SJCRH30 (cell line): ENCODE measurements around the gene UNC13B. TPM values are rescaled to one million over a fixed set of nuclear protein-coding genes. Genes with fewer than 3 reads are reported as not detected.
A peak's percentile ranks its signal among the peaks of the same experiment; 100 is the strongest.
"Not testable (repeated sequence)": the region's sequence is repeated elsewhere in the genome, so short reads cannot be mapped to it uniquely, and the experiment has no call there.

Experiments used
- DNase-seq, 2 experiments: peaks; one replicate each; pipeline ENCODE4 v3.0.0-alpha.2; 2015 to 2020
- H3K27ac ChIP-seq: fragments of 250-450 bp; sonication (Bioruptor Pico); 2 replicates; pipeline ENCODE4 v1.5.1; 2020; ENCODE audit warnings: mild to moderate bottlenecking, moderate library complexity
- H3K27me3 ChIP-seq: fragments of 250-450 bp; sonication (Bioruptor Pico); 2 replicates; pipeline ENCODE4 v1.5.1; 2020; ENCODE audit warnings: mild to moderate bottlenecking, moderate library complexity
- H3K36me3 ChIP-seq: fragments of 250-450 bp; sonication (Bioruptor Pico); 2 replicates; pipeline ENCODE4 v1.5.1; 2020; ENCODE audit warnings: mild to moderate bottlenecking, moderate library complexity
- H3K4me1 ChIP-seq: fragments of 250-450 bp; sonication (Bioruptor Pico); 2 replicates; pipeline ENCODE4 v1.5.1; 2020; ENCODE audit warnings: mild to moderate bottlenecking, moderate library complexity
- H3K4me3 ChIP-seq: fragments of 250-450 bp; sonication (Bioruptor Pico); 2 replicates; pipeline ENCODE4 v1.5.1; 2020; ENCODE audit warnings: mild to moderate bottlenecking, moderate library complexity
- H3K9me3 ChIP-seq: fragments of 250-450 bp; sonication (Bioruptor Pico); replicated peaks from 2 replicates; pipeline ENCODE4 v1.5.1; 2020; ENCODE audit warnings: mild to moderate bottlenecking, moderate library complexity
- total RNA-seq: library from RNA; depleted of rRNA; stranded (reverse); fragments of >200 nt; shearing (Covaris generic); gene quantifications from 2 replicates; pipeline ENCODE4 v1.2.3, GENCODE V29; 2014

UNC13B gene
- total RNA-seq, 1 experiment from 2014 or later = 2.0 TPM

DNA sequence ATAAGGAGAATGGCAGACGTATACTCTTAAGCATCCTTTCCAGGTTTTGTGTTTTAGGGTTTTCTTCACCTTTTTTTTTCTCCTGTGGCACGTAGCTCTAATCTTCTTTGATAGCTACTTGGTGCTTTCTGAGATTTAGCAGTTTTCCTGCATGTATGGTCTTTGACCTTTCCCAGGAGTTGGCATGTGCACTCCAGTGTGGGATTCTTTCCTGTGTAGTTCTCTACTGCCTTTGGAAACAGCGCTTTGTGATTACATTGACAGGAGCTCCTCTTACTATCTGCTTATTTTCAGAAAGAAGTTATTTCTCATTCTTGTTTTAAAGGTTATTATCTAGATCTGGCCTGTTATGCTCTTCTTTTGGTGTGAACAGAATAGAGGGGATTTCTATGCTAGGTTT, 65.5 kb downstream of the UNC13B start:
- H3K9me3 ChIP-seq = no peaks in the 10 kb centered on the region
- H3K4me3 ChIP-seq = no peak overlapping the region
- H3K36me3 ChIP-seq = no peaks in the 10 kb centered on the region
- DNase-seq = no peak
- H3K27me3 ChIP-seq = no peaks in the 10 kb centered on the region
- H3K27ac ChIP-seq = no peak overlapping the region
- no peaks in the 10 kb centered on the region for H3K4me1 ChIP-seq

DNA sequence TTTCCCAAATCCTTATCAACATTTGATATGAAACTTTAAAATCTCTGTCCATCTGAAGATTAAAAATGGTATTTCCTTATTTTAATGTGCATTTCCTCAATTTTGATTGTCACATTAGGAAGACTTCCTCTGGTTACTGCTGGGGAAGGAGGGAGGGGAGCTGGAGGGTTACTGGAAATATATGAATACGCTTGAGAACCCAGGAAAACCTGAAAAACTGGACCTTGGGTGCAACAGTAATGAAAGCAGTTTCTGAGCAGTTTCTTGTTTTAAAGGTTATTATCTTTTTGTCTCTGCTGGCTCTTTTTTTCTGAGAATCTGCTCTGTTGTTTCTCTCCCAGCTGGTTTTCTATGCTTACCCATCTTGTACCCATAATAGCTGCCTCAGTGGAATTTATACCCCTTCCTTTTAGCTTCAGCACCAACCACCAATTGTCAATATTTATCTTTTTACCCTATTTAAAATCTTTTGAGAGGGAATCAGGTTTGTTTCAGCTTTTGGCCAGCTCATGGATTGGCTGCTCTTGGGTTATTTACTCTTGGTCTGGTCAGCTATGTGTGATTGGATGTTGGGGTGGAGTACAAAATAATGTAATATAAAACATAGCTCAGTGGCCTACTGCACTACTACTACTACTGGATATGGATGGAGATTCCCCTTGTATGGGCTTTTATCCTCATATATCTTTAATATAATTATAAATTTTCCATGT, 67.4 kb downstream of the UNC13B start:
- Histone ChIP-seq H3K9me3 (no peaks in the 10 kb centered on the region), H3K27me3 (no peaks in the 10 kb centered on the region), H3K4me1 (no peaks in the 10 kb centered on the region), H3K4me3 (no peak overlapping the region), H3K36me3 (no peaks in the 10 kb centered on the region), H3K27ac (no peak overlapping the region)
- no peak for DNase-seq

DNA sequence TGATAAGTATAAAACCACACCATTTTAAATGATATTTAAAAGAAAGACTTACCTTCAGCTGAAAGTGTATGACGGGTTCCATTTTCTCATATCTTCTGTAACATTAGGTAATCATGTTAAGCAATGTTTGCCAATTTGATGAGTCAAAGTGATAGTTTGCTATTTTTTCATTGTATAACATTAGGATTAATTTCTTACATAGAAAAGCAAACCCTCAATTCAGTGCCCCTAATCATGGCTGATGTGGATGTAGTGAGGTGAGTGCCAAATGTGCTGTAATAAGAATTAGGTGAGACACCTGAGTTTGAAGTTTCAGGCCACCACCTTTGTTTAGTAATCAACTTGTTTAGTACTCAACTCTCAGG, 68.0 kb downstream of the UNC13B start:
- Histone ChIP-seq H3K4me3 (no peak overlapping the region), H3K4me1 (no peaks in the 10 kb centered on the region), H3K36me3 (no peaks in the 10 kb centered on the region), H3K27me3 (no peaks in the 10 kb centered on the region), H3K9me3 (no peaks in the 10 kb centered on the region), H3K27ac (no peak overlapping the region)
- DNase-seq = no peak

DNA sequence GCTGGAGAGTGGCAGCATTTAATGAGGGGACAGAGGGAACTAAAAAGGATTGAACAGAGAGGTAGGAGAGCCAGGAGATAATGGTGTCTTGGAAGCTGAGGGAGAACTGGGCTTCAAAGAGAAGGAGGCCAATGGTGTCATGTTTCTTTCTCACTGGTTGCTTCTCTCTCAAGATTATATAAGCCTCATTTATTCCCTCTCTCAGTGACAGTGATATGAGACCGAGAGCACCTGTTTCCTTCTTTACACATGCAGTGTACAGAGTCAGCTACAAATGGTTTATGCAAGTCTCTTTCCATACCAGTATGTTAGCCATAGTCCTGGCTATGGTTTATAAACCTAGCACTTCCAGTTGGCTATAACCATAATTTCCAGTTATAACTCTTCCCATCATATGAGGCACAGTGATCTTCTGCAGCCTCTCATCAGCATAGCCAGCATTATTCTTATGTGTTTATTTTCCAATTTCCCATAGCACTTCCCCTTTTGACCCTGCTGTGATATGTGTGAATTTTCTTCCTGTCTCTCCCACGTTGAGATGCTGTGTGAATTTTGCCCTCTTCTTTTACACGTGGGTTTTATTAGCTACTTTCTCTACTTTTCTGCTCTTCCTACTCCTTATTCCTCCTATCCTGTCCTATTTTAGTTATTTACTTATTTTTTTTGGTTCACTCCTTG, 71.2 kb downstream of the UNC13B start:
- DNase-seq = peak in 1 of 2 experiments; percentile 22
- Histone ChIP-seq H3K27me3 (no peaks in the 10 kb centered on the region), H3K9me3 (no peaks in the 10 kb centered on the region), H3K4me1 (no peaks in the 10 kb centered on the region), H3K4me3 (no peak overlapping the region), H3K27ac (no peak overlapping the region), H3K36me3 (no peaks in the 10 kb centered on the region)

DNA sequence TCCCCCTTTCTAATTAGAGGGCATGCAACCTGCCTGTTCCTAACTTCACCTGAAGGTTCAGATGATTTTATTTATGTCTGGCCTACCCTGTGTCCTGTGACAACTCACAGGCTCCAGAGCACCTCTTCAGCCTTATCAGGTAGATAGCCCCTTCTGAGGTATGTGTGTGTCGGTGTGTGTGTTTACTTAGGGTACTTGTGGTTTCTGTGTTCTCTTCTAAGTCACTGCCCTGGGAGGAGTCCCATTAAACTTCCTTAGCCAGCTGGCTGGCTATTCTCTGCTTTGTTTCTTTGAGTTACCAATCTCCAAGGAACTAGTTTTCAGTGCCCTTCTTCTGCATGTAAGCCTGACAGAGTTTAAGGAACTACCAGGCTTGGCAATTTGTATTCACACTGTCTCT, 74.9 kb downstream of the UNC13B start:
- Histone ChIP-seq H3K9me3 (no peaks in the 10 kb centered on the region), H3K27me3 (no peaks in the 10 kb centered on the region), H3K27ac (no peak overlapping the region), H3K36me3 (no peaks in the 10 kb centered on the region), H3K4me1 (no peaks in the 10 kb centered on the region), H3K4me3 (no peak overlapping the region)
- DNase-seq = no peak

DNA sequence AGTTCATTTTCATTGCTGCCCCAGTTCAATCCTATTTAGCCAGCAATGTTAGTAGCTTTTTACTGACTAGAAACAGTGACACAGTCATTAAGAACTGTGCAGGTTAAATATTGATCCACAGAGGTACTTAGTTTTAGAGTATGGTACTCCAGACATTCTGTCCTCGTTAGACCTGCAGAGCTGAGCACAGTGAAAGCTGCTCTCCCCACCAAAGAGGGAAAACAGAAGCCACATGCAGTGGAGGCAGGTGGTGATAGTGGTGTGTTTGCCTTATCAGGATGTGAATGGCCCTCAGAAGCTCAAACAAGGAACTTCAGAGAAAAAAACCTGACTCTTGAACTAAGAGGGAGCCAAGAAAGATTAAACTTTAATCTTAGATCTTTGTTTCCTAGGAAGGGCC, 75.5 kb downstream of the UNC13B start:
- no peak overlapping the region for H3K4me3 ChIP-seq
- H3K27me3 ChIP-seq = no peaks in the 10 kb centered on the region
- no peak overlapping the region for H3K27ac ChIP-seq
- H3K4me1 ChIP-seq = no peaks in the 10 kb centered on the region
- DNase-seq = no peak
- no peaks in the 10 kb centered on the region for H3K9me3 ChIP-seq
- H3K36me3 ChIP-seq = no peaks in the 10 kb centered on the region

DNA sequence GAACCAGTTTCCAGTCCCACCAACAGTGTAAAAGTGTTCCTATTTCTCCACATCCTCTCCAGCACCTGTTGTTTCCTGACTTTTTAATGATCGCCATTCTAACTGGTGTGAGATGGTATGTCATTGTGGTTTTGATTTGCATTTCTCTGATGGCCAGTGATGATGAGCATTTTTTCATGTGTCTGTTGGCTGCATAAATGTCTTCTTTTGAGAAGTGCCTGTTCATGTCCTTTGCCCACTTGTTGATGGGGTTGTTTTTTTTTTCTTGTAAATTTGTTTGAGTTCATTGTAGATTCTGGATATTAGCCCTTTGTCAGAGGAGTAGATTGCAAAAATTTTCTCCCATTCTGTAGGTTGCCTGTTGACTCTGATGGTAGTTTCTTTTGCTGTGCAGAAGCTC, 84.1 kb downstream of the UNC13B start:
- H3K4me3 ChIP-seq, DNase-seq, H3K9me3 ChIP-seq, H3K27ac ChIP-seq, H3K27me3 ChIP-seq, H3K4me1 ChIP-seq, H3K36me3 ChIP-seq: not testable (repeated sequence)

DNA sequence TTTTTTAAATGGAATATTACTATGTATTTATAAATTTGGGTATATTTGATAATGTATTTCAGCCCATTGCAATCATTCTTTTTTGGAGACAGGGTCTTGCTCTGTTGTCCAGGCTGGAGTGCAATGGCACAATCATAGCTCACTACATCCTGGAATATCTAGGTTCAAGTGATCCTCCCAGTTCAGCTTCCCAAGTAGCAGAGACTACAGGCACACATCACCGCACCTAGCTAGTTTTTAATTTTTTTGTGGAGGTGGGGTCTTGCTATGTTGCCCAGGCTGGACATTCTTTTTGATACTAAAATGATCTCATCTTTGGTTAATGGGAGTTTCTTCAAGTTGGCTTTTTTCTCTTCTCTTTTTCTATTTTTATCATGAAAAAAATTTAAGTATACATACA, 91.3 kb downstream of the UNC13B start:
- Histone ChIP-seq H3K4me3 (no peak overlapping the region), H3K36me3 (no peaks in the 10 kb centered on the region), H3K4me1 (no peaks in the 10 kb centered on the region), H3K9me3 (no peaks in the 10 kb centered on the region), H3K27me3 (no peaks in the 10 kb centered on the region), H3K27ac (no peak overlapping the region)
- no peak for DNase-seq

DNA sequence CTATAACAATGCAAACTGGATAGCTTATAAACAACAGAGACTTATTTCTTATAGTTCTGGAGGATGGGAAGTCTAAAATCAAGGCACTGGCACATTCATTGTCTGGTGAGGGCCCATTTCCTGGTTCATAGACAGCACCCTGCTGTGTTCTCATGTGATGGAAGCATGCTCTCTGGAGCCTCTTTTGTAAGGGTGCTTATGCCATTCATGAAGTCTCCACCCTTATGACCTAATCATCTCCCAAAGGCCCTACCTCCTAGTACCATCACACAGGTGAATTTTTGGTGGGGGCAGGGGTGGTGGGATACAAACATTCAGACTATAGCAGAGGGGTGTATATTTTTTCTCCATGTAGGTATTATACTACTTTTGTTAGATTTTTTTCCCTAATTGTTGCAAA, 92.4 kb downstream of the UNC13B start:
- Histone ChIP-seq H3K27ac (no peak overlapping the region), H3K4me1 (no peaks in the 10 kb centered on the region), H3K4me3 (no peak overlapping the region), H3K36me3 (no peaks in the 10 kb centered on the region), H3K9me3 (no peaks in the 10 kb centered on the region), H3K27me3 (no peaks in the 10 kb centered on the region)
- no peak for DNase-seq

DNA sequence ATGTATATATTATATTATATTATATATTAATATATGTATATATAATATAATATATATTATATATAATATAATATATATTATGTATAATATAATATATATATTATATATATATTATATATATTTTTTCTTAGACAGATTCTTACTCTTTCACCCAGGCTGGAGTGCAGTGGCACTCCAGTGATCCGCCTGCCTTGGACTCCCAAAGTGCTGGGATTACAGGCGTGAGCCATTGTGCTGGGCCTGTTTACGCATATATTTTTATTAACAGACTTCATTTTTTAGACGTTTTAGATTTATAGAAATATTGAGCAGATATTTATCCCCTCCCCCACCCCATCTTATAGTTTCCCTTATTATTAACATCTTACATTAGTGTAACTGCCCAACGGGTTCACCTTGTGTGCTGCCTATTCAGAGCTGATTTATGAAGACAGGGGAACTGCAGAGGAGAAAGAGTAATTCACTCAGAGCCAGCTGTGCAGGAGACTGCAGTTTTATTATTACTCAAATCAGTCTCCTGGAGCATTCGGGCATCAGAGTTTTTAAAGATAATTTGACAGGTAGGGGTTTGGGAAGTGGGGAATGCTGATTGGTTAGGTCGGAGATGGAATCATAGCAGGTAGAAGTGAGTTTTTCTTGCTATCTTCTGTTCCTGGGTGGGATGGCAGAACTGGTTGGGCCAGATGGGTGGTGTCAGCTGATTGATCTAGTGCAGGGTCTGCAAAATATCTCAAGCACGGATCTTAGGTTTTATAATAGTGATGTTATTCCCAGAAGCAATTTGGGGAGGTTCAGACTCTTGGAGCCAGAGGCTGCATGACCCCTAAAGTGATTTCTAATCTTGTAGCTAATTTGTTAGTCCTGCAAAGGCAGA, 93.4 kb downstream of the UNC13B start:
- H3K27me3 ChIP-seq = no peaks in the 10 kb centered on the region

DNA sequence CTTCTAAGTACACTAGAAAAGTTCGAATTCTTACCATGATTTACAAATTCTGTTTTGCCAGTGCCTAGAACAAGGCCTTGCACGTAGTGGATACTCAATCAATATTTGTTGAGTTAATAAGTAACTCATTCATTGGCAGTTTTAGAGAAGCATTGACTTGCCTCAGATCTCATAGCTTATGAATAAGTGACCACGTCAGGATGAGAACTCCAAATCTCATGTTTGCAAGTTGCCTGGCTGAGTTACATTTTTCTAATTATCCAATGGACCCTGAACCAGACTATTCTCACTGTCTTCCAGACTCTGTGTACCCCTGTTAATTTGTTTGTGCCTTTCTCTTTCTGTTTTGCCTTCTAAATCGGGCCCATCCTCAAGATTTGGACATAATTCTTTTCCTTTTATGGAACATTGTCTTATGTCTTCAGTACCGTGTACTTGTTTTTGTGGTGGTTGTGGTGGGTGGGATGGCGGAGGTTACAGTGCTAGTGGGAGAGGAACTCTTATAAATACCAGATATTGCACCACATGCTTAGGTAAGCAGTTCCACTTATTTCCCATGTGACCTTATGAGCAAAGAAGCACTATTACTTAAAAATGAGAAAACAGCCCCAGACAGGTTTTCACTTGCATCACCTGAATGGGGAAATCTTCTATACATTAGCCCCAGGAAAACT, 96.3 kb downstream of the UNC13B start:
- Histone ChIP-seq H3K4me3 (no peak overlapping the region), H3K36me3 (no peaks in the 10 kb centered on the region), H3K27me3 (no peaks in the 10 kb centered on the region), H3K9me3 (no peaks in the 10 kb centered on the region), H3K4me1 (no peaks in the 10 kb centered on the region), H3K27ac (no peak overlapping the region)
- no peak for DNase-seq

More for the DNA sequence above, 93.4 kb downstream of the UNC13B start:
- Histone ChIP-seq H3K27ac (no peak overlapping the region), H3K9me3 (no peaks in the 10 kb centered on the region), H3K4me1 (no peaks in the 10 kb centered on the region), H3K4me3 (no peak overlapping the region), H3K36me3 (no peaks in the 10 kb centered on the region)
- DNase-seq = no peak

DNA sequence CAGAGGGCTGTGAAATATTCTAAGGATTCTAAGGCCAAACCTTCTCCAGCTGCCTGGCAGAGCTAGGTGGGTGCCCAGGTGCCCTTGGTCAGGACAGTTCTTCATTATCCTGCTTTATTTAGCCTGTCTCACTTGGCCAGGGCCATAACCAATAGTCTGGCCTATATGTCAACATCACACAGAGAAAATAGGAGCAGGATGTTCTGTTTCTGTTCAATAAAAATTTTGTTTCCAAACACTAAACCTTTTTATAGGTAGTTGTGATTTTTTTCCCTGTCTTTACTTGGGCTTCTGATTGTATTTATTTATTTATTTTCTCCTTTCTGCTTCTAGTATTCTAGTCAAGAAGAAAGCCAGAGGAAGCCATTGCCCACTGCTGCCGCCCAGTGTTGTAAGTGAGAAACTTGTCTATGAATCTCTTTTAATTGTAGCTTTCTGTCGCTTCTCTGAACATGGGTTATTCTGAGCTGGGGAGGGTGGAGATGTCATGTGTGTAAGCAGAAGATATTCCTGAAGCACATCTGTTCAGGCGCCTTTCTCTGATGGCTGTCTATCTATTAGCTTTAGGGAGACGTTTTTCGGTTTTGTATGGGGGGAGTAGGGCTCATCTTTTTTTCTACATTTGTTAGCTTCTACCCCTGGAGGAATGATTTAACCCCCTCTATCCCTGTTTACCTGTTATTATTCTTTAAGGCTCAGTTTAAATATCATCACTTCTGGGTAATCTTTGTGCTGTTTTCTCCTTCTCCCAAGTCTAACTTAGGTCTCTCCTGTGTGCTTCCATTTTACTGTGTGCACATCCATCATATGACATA, 97.1 kb downstream of the UNC13B start:
- no peak overlapping the region for H3K4me3 ChIP-seq
- no peaks in the 10 kb centered on the region for H3K36me3 ChIP-seq
- peak; percentile 46 to 64 for DNase-seq

DNA sequence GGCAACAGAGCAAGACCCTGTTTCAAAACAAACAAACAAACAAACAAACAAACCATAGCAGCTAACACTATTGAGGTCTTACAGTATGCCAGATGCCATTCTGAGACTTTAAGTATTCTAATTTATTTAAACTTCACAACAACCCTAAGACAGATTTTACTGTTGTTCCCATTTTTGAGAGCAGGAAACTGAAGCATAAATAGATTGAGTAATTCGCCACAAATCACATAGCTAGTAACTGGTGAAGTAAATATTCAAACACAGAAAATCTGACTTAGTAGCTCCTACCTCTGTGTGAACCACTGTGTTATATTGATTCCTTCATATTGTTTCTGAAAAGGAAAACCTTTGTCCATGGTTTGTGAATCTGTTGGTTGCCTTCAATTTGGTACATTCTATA, 98.4 kb downstream of the UNC13B start:
- no peaks in the 10 kb centered on the region for H3K4me1 ChIP-seq
- H3K27me3 ChIP-seq = no peaks in the 10 kb centered on the region
- H3K9me3 ChIP-seq = no peaks in the 10 kb centered on the region
- no peak overlapping the region for H3K4me3 ChIP-seq
- H3K27ac ChIP-seq = no peak overlapping the region
- H3K36me3 ChIP-seq = no peaks in the 10 kb centered on the region
- no peak for DNase-seq

More for the DNA sequence above, 97.1 kb downstream of the UNC13B start:
- H3K4me1 ChIP-seq = no peaks in the 10 kb centered on the region
- H3K27ac ChIP-seq = no peak overlapping the region
- H3K9me3 ChIP-seq = no peaks in the 10 kb centered on the region
- H3K27me3 ChIP-seq = no peaks in the 10 kb centered on the region

DNA sequence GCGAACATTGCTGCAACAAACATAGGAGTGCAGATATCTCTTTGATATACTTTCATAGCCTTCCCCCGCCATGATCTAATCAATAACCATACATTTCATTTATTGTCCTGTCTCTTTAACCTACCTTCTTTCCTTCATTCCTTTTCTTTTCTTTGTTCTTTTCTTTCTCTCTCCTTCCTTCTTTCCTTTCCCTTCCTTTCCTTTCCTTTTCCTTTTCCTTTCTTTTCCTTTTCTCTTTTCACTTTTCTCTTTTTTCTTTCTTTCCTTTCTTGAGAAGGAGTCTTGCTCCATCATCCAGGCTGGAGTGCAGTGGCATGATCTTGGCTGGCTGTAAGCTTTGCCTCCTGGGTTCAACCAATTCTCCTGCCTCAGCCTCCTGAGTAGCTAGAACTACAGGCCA, 100.3 kb downstream of the UNC13B start:
- H3K27ac ChIP-seq = no peak overlapping the region
- no peak for DNase-seq
- no peaks in the 10 kb centered on the region for H3K4me1 ChIP-seq
- no peak overlapping the region for H3K4me3 ChIP-seq
- H3K36me3 ChIP-seq = no peaks in the 10 kb centered on the region
- no peaks in the 10 kb centered on the region for H3K27me3 ChIP-seq
- no peaks in the 10 kb centered on the region for H3K9me3 ChIP-seq
